Mesothelial cell of epicardium (in vitro differentiated cells): ENCODE measurements around the gene AKAP10. TPM values are rescaled to one million over a fixed set of nuclear protein-coding genes. Genes with fewer than 3 reads are reported as not detected.
"Not testable (repeated sequence)": the region's sequence is repeated elsewhere in the genome, so short reads cannot be mapped to it uniquely, and the experiment has no call there.

Source experiments
- DNase-seq, 2 experiments: peaks; one replicate each; pipeline ENCODE4 v3.0.0; 2021; ENCODE audit warnings: low spot score in 2 of 2; ENCODE audit not compliant: unreplicated experiment in 2 of 2
- H3K27ac Mint-ChIP-seq: 2 replicates; pipeline ENCODE4 v1.8.0; 2021; ENCODE audit warnings: mixed read lengths
- H3K27me3 Mint-ChIP-seq: 2 replicates; pipeline ENCODE4 v1.8.0; 2021; ENCODE audit warnings: low read depth, mixed read lengths
- H3K36me3 Mint-ChIP-seq: 2 replicates; pipeline ENCODE4 v1.8.0; 2021; ENCODE audit warnings: mixed read lengths
- H3K4me1 Mint-ChIP-seq: 2 replicates; pipeline ENCODE4 v1.8.0; 2021; ENCODE audit warnings: mixed read lengths
- H3K4me3 Mint-ChIP-seq: 2 replicates; pipeline ENCODE4 v1.8.0; 2021; ENCODE audit warnings: mild to moderate bottlenecking, moderate library complexity, mixed read lengths
- H3K9me3 Mint-ChIP-seq: 2 replicates; pipeline ENCODE4 v1.8.0; 2021; ENCODE audit warnings: mixed read lengths
- total RNA-seq: library from RNA; stranded (reverse); gene quantifications from 3 replicates; pipeline ENCODE4 v1.2.1, GENCODE V29; 2021
- TF ChIP-seq, protein P1 (sequence below): fragments of 200-600 bp; sonication (generic); IDR thresholded peaks from one replicate; pipeline ENCODE4 v1.5.0; 2021; ENCODE audit warnings: antibody characterized with exemption; ENCODE audit not compliant: unreplicated experiment

The AKAP10 gene
- total RNA-seq, 1 donor from 2014 or later: 39.0 TPM

GRCh38 chr17:19867329-19868078 is 110.1 kb downstream of the AKAP10 start, which contains the start of gene ULK2:
ULK2 (minus strand) TSS chr17:19867936; CDS start chr17:19867417, 519 bp downstream.
- peak within 1 kb of the TSS; percentile 87 for H3K4me3 Mint-ChIP-seq
- TF ChIP-seq, protein P1, sequence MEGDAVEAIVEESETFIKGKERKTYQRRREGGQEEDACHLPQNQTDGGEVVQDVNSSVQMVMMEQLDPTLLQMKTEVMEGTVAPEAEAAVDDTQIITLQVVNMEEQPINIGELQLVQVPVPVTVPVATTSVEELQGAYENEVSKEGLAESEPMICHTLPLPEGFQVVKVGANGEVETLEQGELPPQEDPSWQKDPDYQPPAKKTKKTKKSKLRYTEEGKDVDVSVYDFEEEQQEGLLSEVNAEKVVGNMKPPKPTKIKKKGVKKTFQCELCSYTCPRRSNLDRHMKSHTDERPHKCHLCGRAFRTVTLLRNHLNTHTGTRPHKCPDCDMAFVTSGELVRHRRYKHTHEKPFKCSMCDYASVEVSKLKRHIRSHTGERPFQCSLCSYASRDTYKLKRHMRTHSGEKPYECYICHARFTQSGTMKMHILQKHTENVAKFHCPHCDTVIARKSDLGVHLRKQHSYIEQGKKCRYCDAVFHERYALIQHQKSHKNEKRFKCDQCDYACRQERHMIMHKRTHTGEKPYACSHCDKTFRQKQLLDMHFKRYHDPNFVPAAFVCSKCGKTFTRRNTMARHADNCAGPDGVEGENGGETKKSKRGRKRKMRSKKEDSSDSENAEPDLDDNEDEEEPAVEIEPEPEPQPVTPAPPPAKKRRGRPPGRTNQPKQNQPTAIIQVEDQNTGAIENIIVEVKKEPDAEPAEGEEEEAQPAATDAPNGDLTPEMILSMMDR: no peak
- peaks cover 14% of the 10 kb centered on the region for H3K4me1 Mint-ChIP-seq
- peak within 1 kb of the TSS; percentile 91 for H3K27ac Mint-ChIP-seq
- H3K36me3 Mint-ChIP-seq: peaks cover 11% of the 10 kb centered on the region
- H3K9me3 Mint-ChIP-seq: no peaks in the 10 kb centered on the region
- DNase-seq: peak; percentile 56 to 74
- no peaks in the 10 kb centered on the region for H3K27me3 Mint-ChIP-seq

DNA sequence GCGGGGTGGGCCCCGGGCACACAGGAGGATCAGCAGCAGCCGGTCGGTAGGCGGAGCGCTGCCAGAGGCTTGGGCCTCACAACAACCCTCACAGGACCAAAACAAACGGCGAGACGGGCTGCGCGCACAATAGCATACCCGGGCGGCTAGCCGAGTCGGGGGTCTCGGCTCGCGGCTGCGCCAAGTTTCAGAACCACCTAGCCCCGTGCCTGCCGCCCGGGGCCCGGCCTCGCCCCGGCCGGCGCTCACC is 110.6 kb downstream of the AKAP10 start:
- Mint-ChIP-seq H3K4me3 (peak overlapping the region; percentile 87), H3K36me3 (peaks cover 11% of the 10 kb centered on the region), H3K4me1 (peaks cover 14% of the 10 kb centered on the region), H3K27ac (peak overlapping the region; percentile 91), H3K9me3 (no peaks in the 10 kb centered on the region), H3K27me3 (no peaks in the 10 kb centered on the region)
- TF ChIP-seq, protein P1: no peak
- DNase-seq: peak; percentile 41 to 73

DNA sequence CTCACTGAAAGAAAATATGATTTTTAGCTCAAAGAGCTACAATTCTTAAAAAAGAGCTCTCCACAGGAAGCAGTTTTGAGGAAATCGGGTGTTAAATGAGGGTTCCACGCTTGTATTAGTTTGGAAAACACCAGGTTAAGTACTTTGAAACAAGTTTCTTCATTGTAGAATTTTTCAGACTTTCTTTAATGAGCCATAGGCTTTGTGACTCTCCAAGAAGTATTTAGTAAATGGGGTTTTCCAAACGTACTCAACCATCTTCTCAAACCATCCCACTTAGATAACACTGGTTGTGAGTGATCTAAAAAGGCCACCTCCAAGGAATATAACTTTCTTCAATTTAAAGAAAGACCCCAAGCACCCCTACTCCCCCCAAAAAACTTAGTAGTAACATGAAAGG is 112.6 kb downstream of the AKAP10 start:
- Mint-ChIP-seq H3K4me1 (peaks cover 17% of the 10 kb centered on the region), H3K4me3 (peak overlapping the region; percentile 87), H3K9me3 (no peaks in the 10 kb centered on the region), H3K27ac (peak overlapping the region; percentile 75), H3K27me3 (no peaks in the 10 kb centered on the region), H3K36me3 (peaks cover 13% of the 10 kb centered on the region)
- TF ChIP-seq, protein P1: no peak
- DNase-seq: no peak

DNA sequence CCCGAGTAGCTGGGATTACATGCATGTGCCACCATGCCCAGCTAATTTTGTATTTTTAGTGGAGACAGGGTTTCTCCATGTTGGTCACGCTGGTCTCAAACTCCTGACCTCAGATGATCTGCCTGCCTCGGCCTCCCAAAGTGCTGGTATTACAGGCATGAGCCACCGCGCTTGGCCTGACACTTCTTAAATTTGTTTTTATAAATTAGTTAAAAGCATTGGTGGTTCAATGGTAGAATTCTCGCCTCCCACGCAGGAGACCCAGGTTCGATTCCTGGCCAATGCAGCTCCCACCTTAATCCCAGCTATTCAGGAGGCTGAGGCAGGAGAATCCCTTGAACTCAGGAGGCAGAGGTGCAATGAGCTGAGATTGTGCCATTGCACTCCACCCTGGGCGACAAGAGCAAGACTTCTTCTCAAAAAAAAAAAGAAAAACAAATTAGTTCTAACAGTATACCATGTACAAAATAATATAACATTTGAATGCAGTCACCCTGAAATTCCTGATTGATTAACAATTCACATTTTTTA is 116.9 kb downstream of the AKAP10 start:
- not testable (repeated sequence) for H3K27me3 Mint-ChIP-seq, H3K27ac Mint-ChIP-seq, DNase-seq, H3K9me3 Mint-ChIP-seq, H3K4me3 Mint-ChIP-seq
- peaks cover 15% of the 10 kb centered on the region for H3K4me1 Mint-ChIP-seq
- peaks cover 24% of the 10 kb centered on the region for H3K36me3 Mint-ChIP-seq

GRCh38 chr17:19857640-19858039 is 120.0 kb downstream of the AKAP10 start:
- Mint-ChIP-seq H3K4me3 (no peak overlapping the region), H3K4me1 (peaks cover 7% of the 10 kb centered on the region), H3K27me3 (no peaks in the 10 kb centered on the region), H3K9me3 (no peaks in the 10 kb centered on the region), H3K27ac (peak overlapping the region; percentile 48), H3K36me3 (peaks cover 25% of the 10 kb centered on the region)
- DNase-seq: no peak
- TF ChIP-seq, protein P1: no peak

Other genes starting within 250 kb of the AKAP10 start
- gene ALDH3A1, start 229.5 kb downstream of the AKAP10 start, total RNA-seq: 0.55 to 1.1 TPM (median 0.69 TPM) in 3 replicates
- gene ULK2, start 109.9 kb downstream of the AKAP10 start, total RNA-seq: 38.3 to 39.9 TPM (median 38.7 TPM) in 3 replicates
- gene SPECC1, start 31.5 kb upstream of the AKAP10 start, total RNA-seq: 35.6 to 37.7 TPM (median 36.8 TPM) in 3 replicates